ENCODE data around the gene SRY. TPM values are rescaled to one million over a fixed set of nuclear protein-coding genes. Genes with fewer than 3 reads are reported as not detected.

The SRY gene
- polyA plus RNA-seq, 1 of the 3 experiments (the other 2 are of a cell fraction) = not detected

- no peak for TF ChIP-seq IRF3 (IDR thresholded peaks at IDR 0.05; ENCODE audit: low read depth, low read length)
- TF ChIP-seq JUND (IDR thresholded peaks at IDR 0.05) = no peak
- no peak for TF ChIP-seq EP300 (IDR thresholded peaks at IDR 0.05; ENCODE audit: borderline replicate concordance in 1 of 2, low read depth in 1 of 2, low read length in 1 of 2)
- TF ChIP-seq GABPA (IDR thresholded peaks at IDR 0.05; ENCODE audit: low read depth) = no peak
- TF ChIP-seq RFX5 (IDR thresholded peaks at IDR 0.05; ENCODE audit: low read length) = no peak
- TF ChIP-seq EZH2phosphoT487 (IDR thresholded peaks at IDR 0.05; ENCODE audit: borderline replicate concordance, low read depth) = no peak
- TF ChIP-seq NFIC (IDR thresholded peaks at IDR 0.05; ENCODE audit: borderline replicate concordance) = no peak
Observed at GRCh38 chrY:2786876-2787512, 488 bp downstream of the SRY start (continued).

Small RNA genes lying within 50 kb of the gene (small RNA-seq; reads per million reads assigned to genes)
- gene RNU6-1334P (0 reads per million in 7 experiments), gene TOMM22P2 (0 reads per million in 7 experiments)

Other genes starting within 250 kb of the SRY start
- gene RPS4Y1, start 53.9 kb upstream of the SRY start, polyA plus RNA-seq (2012; rRNA removed) = not detected in 2 replicates
- not detected in 2 replicates for gene ZFY, start 147.7 kb upstream of the SRY start, polyA plus RNA-seq (2012; rRNA removed)